GM23338 (cell line): ENCODE measurements around the gene CPM. TPM values are rescaled to one million over a fixed set of nuclear protein-coding genes. Genes with fewer than 3 reads are reported as not detected.

Source experiments
- ATAC-seq: fragments of 200-7000 bp; cut with Tn5 transposase; 3 replicates; pipeline ENCODE4 v1.9.1; 2020
- DNase-seq: peaks from one replicate; pipeline ENCODE4 v3.0.0-alpha.2; 2015; ENCODE audit warnings: low spot score
- H2AFZ ChIP-seq: fragments of 200-600 bp; sonication (generic); 2 replicates; pipeline ENCODE4 v1.8.0; 2016; ENCODE audit warnings: antibody characterized with exemption, mild to moderate bottlenecking, moderate library complexity
- H3F3A ChIP-seq: fragments of 200-600 bp; sonication (generic); replicated peaks from 2 replicates; pipeline ENCODE4 v1.8.0; 2017; ENCODE audit warnings: antibody characterized with exemption, mixed run types, low read depth
- H3K27ac ChIP-seq: fragments of 200-600 bp; sonication (generic); 2 replicates; pipeline ENCODE4 v1.6.1; 2016; ENCODE audit warnings: low read depth
- H3K27me3 ChIP-seq: fragments of 200-600 bp; sonication (generic); 2 replicates; pipeline ENCODE4 v1.8.0; 2016; ENCODE audit warnings: mild to moderate bottlenecking, mixed run types, moderate library complexity; ENCODE audit not compliant: insufficient read depth
- H3K36me3 ChIP-seq: fragments of 200-600 bp; sonication (generic); 2 replicates; pipeline ENCODE4 v1.8.0; 2016; ENCODE audit warnings: mild to moderate bottlenecking; ENCODE audit not compliant: insufficient read depth
- H3K4me1 ChIP-seq: fragments of 200-600 bp; sonication (generic); 2 replicates; pipeline ENCODE4 v1.8.0; 2016; ENCODE audit warnings: mild to moderate bottlenecking, moderate library complexity; ENCODE audit not compliant: insufficient read depth
- H3K4me2 ChIP-seq: fragments of 200-600 bp; sonication (generic); 2 replicates; pipeline ENCODE4 v1.7.1; 2017; ENCODE audit warnings: mixed run types
- H3K4me3 ChIP-seq: fragments of 200-600 bp; sonication (generic); 2 replicates; pipeline ENCODE4 v1.6.1; 2016; ENCODE audit warnings: mixed run types
- H3K79me2 ChIP-seq: fragments of 200-600 bp; sonication (generic); replicated peaks from 2 replicates; pipeline ENCODE4 v1.8.0; 2017; ENCODE audit warnings: mild to moderate bottlenecking; ENCODE audit not compliant: insufficient read depth
- H3K9me2 ChIP-seq: fragments of 200-600 bp; sonication (generic); 2 replicates; pipeline ENCODE4 v1.8.0; 2017; ENCODE audit not compliant: insufficient read depth
- H4K20me1 ChIP-seq: fragments of 200-600 bp; sonication (generic); replicated peaks from 2 replicates; pipeline ENCODE4 v1.8.0; 2017; ENCODE audit warnings: mild to moderate bottlenecking; ENCODE audit not compliant: insufficient read depth
- H3K27ac Mint-ChIP-seq: 2 replicates; pipeline ENCODE4 v1.8.0; 2020; ENCODE audit warnings: inconsistent platforms, mild to moderate bottlenecking, moderate library complexity, mixed read lengths
- H3K27me3 Mint-ChIP-seq: 3 replicates; pipeline ENCODE4 v1.8.0; 2022; ENCODE audit warnings: low read depth, mild to moderate bottlenecking, moderate library complexity, mixed read lengths, inconsistent platforms; ENCODE audit not compliant: insufficient read depth, poor library complexity
- H3K36me3 Mint-ChIP-seq: 3 replicates; pipeline ENCODE4 v1.8.0; 2021; ENCODE audit warnings: low read depth, mild to moderate bottlenecking, inconsistent platforms, moderate library complexity, mixed read lengths
- H3K4me1 Mint-ChIP-seq: 3 replicates; pipeline ENCODE4 v1.8.0; 2020; ENCODE audit warnings: mild to moderate bottlenecking, inconsistent platforms, mixed read lengths
- H3K4me3 Mint-ChIP-seq: 3 replicates; pipeline ENCODE4 v1.8.0; 2021; ENCODE audit warnings: moderate library complexity, mild to moderate bottlenecking, inconsistent platforms, mixed read lengths
- H3K9me3 Mint-ChIP-seq: 3 replicates; pipeline ENCODE4 v1.8.0; 2020; ENCODE audit warnings: moderate library complexity, mild to moderate bottlenecking, inconsistent platforms, mixed read lengths
- CREB1 ChIP-seq: fragments of 250-450 bp; sonication (Bioruptor Pico); IDR thresholded peaks from 2 replicates; pipeline ENCODE4 v1.5.0; 2020; ENCODE audit warnings: low read depth, mild to moderate bottlenecking, moderate library complexity
- ETS1 ChIP-seq: IDR thresholded peaks from 2 replicates; pipeline ENCODE4 v1.6.1; 2016; ENCODE audit warnings: antibody characterized with exemption
- EZH2 ChIP-seq: fragments of 200-600 bp; sonication (generic); IDR thresholded peaks from one replicate; pipeline ENCODE4 v1.8.0; 2017; ENCODE audit warnings: antibody characterized with exemption, mild to moderate bottlenecking, low read depth; ENCODE audit not compliant: unreplicated experiment
- EZH2phosphoT487 ChIP-seq: fragments of 200-600 bp; sonication (generic); IDR thresholded peaks from one replicate; pipeline ENCODE4 v1.8.1; 2018; ENCODE audit warnings: antibody characterized with exemption; ENCODE audit not compliant: unreplicated experiment
- NANOG ChIP-seq: IDR thresholded peaks from 2 replicates; pipeline ENCODE4 v1.6.1; 2016; ENCODE audit warnings: antibody characterized with exemption, borderline replicate concordance
- POLR2AphosphoS5 ChIP-seq: IDR thresholded peaks from 2 replicates; pipeline ENCODE4 v1.6.1; 2016; ENCODE audit warnings: antibody characterized with exemption, low read depth
- ZNF331 ChIP-seq: fragments of 250-450 bp; sonication (Bioruptor Pico); IDR thresholded peaks from 2 replicates; pipeline ENCODE4 v1.5.0; 2020; ENCODE audit warnings: low read depth, mild to moderate bottlenecking, moderate library complexity
- polyA plus RNA-seq: library from polyadenylated mRNA; unstranded; fragments of >200 nt; fragmentation: Nextera tagmentation; extraction: Ambion mirVana; gene quantifications from 2 replicates; pipeline ENCODE4 v1.2.1, GENCODE V29; 2016
- total RNA-seq: library from RNA; depleted of rRNA; stranded (reverse); fragments of >200 nt; shearing (Covaris generic); gene quantifications from 2 replicates; pipeline ENCODE4 v1.2.3, GENCODE V29; 2014
- TF ChIP-seq, protein P1 (sequence below): fragments of 250-450 bp; sonication (Bioruptor Pico); IDR thresholded peaks from 2 replicates; pipeline ENCODE4 v1.5.0; 2020; ENCODE audit warnings: mild to moderate bottlenecking, moderate library complexity

CPM gene
- total and polyA plus RNA-seq, 2 experiments from 2014 or later: 0.37 to 5.8 TPM

DNA sequence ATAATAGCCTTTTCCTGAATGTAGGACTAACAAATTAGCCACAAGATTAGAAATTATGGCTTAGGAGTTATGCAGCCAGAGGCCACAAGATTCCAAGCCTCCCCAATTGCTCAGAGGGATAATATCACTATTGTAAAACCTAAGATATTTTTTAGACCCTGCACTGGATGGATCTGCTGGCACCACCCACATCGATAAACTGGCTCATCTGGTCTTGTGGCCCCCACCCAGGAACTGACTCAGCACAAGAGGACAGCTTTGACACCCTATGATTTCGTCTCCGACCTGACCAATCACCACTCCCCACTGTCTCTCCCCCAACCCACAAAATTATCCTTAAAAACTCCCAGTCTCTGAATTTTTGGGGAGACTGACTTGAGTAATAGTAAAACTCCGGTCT lies 54.7 kb downstream of the CPM start (continued):
- TF ChIP-seq, protein P1, sequence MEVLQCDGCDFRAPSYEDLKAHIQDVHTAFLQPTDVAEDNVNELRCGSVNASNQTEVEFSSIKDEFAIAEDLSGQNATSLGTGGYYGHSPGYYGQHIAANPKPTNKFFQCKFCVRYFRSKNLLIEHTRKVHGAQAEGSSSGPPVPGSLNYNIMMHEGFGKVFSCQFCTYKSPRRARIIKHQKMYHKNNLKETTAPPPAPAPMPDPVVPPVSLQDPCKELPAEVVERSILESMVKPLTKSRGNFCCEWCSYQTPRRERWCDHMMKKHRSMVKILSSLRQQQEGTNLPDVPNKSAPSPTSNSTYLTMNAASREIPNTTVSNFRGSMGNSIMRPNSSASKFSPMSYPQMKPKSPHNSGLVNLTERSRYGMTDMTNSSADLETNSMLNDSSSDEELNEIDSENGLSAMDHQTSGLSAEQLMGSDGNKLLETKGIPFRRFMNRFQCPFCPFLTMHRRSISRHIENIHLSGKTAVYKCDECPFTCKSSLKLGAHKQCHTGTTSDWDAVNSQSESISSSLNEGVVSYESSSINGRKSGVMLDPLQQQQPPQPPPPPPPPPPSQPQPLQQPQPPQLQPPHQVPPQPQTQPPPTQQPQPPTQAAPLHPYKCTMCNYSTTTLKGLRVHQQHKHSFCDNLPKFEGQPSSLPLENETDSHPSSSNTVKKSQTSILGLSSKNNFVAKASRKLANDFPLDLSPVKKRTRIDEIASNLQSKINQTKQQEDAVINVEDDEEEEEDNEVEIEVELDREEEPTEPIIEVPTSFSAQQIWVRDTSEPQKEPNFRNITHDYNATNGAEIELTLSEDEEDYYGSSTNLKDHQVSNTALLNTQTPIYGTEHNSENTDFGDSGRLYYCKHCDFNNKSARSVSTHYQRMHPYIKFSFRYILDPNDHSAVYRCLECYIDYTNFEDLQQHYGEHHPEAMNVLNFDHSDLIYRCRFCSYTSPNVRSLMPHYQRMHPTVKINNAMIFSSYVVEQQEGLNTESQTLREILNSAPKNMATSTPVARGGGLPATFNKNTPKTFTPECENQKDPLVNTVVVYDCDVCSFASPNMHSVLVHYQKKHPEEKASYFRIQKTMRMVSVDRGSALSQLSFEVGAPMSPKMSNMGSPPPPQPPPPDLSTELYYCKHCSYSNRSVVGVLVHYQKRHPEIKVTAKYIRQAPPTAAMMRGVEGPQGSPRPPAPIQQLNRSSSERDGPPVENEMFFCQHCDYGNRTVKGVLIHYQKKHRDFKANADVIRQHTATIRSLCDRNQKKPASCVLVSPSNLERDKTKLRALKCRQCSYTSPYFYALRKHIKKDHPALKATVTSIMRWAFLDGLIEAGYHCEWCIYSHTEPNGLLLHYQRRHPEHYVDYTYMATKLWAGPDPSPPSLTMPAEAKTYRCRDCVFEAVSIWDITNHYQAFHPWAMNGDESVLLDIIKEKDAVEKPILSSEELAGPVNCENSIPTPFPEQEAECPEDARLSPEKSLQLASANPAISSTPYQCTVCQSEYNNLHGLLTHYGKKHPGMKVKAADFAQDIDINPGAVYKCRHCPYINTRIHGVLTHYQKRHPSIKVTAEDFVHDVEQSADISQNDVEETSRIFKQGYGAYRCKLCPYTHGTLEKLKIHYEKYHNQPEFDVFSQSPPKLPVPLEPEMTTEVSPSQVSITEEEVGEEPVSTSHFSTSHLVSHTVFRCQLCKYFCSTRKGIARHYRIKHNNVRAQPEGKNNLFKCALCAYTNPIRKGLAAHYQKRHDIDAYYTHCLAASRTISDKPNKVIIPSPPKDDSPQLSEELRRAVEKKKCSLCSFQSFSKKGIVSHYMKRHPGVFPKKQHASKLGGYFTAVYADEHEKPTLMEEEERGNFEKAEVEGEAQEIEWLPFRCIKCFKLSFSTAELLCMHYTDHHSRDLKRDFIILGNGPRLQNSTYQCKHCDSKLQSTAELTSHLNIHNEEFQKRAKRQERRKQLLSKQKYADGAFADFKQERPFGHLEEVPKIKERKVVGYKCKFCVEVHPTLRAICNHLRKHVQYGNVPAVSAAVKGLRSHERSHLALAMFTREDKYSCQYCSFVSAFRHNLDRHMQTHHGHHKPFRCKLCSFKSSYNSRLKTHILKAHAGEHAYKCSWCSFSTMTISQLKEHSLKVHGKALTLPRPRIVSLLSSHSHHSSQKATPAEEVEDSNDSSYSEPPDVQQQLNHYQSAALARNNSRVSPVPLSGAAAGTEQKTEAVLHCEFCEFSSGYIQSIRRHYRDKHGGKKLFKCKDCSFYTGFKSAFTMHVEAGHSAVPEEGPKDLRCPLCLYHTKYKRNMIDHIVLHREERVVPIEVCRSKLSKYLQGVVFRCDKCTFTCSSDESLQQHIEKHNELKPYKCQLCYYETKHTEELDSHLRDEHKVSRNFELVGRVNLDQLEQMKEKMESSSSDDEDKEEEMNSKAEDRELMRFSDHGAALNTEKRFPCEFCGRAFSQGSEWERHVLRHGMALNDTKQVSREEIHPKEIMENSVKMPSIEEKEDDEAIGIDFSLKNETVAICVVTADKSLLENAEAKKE (CRISPR knock-in tag): no peak

DNA sequence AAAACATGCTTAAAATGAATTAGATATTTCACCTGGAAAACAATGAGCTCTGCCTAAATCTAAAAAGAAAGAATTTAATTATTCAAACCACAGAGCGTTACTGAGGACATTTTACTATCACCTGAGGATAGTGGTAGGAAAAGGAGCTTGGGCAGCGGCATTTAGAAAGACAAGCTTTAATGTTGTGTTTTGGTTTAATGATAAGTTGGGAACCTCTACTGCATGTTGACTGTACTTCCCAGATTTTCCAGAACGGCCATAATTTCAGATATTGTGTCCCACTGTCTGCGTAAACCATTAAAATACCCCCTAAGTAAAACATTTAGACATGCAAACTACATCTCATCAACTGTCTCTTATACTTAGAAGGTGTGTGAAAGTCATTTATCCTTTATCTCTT lies 55.4 kb downstream of the CPM start:
- Histone ChIP-seq H3K79me2 (no peaks in the 10 kb centered on the region), H3K4me2 (no peak overlapping the region), H3K36me3 (no peaks in the 10 kb centered on the region), H4K20me1 (no peaks in the 10 kb centered on the region), H3K9me2 (no peaks in the 10 kb centered on the region), H3K27ac (no peak overlapping the region), H2AFZ (no peak overlapping the region), H3K27me3 (no peaks in the 10 kb centered on the region), H3F3A (no peaks in the 10 kb centered on the region), H3K4me3 (no peak overlapping the region), H3K4me1 (no peaks in the 10 kb centered on the region)
- ATAC-seq: no peak
- H3K36me3 Mint-ChIP-seq: no peaks in the 10 kb centered on the region
- no peak overlapping the region for H3K27ac Mint-ChIP-seq
- no peak for DNase-seq
- peaks cover 3% of the 10 kb centered on the region for H3K27me3 Mint-ChIP-seq
- H3K9me3 Mint-ChIP-seq: no peaks in the 10 kb centered on the region
- no peaks in the 10 kb centered on the region for H3K4me1 Mint-ChIP-seq
- H3K4me3 Mint-ChIP-seq: no peak overlapping the region
- TF ChIP-seq EZH2 (no peak), EZH2phosphoT487 (no peak), CREB1 (CRISPR knock-in tag) (no peak), POLR2AphosphoS5 (no peak), ZNF331 (CRISPR knock-in tag) (no peak), NANOG (no peak), ETS1 (no peak)
- TF ChIP-seq, protein P1 (CRISPR knock-in tag): no peak
